ENCODE data around the gene WNT9B. TPM values are rescaled to one million over a fixed set of nuclear protein-coding genes. Genes with fewer than 3 reads are reported as not detected.

WNT9B gene
- total and polyA plus RNA-seq, 9 of the 15 experiments (the other 6 are each of a cell fraction or from before 2014, with no cell fraction given) = not detected

DNA sequence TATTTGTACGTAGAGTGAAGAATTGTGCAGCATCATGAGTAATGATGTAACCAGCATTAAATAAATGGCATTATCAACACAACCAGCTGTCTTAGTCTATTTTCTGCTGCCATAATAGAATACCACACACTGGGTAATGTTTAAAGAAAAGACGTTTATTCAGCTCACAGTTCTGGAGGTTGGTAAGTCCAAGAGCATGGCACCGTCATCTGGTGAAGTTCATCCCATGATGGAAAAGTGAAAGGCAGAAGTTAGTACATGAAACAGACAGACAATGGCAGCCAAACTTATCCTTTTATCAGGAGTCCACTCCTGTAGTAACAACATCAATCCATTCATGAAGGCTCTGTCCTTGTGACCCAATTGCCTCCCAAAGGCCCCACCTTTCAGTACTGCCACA, 65.2 kb downstream of the WNT9B start:
- DNase-seq (ENCODE audit: extremely low read depth in 1 of 4, low spot score in 3 of 4) = no peak
- H3K4me1 ChIP-seq (replicated peaks in 1 of 2; ENCODE audit: control insufficient read depth in 2 of 2, insufficient read depth in 2 of 2, low read length in 2 of 2) = no peaks in the 10 kb centered on the region; a peak in 1 of 5 replicates
- H3K9me3 ChIP-seq (replicated peaks; ENCODE audit: control insufficient read depth, insufficient read depth, low read depth, low read length) = no peaks in the 10 kb centered on the region
- 35% methylated on average over 3 of the region's 3 CpGs for WGBS (ENCODE audit: insufficient coverage, low coverage, missing lambda C conversion rate)
- no peaks in the 10 kb centered on the region for H4K20me1 ChIP-seq (replicated peaks; ENCODE audit: control insufficient read depth, insufficient read depth, low read length)
- no TSS peak for BruUV-seq (replicated peaks)
- no peaks in the 10 kb centered on the region for H3K9me1 ChIP-seq (ENCODE audit: control insufficient read depth, insufficient read depth, low read length)
- no peak overlapping the region for H3K9ac ChIP-seq (ENCODE audit: insufficient read depth in 1 of 2, low read depth in 2 of 2, low read length in 2 of 2)
- TF ChIP-seq, protein P1, sequence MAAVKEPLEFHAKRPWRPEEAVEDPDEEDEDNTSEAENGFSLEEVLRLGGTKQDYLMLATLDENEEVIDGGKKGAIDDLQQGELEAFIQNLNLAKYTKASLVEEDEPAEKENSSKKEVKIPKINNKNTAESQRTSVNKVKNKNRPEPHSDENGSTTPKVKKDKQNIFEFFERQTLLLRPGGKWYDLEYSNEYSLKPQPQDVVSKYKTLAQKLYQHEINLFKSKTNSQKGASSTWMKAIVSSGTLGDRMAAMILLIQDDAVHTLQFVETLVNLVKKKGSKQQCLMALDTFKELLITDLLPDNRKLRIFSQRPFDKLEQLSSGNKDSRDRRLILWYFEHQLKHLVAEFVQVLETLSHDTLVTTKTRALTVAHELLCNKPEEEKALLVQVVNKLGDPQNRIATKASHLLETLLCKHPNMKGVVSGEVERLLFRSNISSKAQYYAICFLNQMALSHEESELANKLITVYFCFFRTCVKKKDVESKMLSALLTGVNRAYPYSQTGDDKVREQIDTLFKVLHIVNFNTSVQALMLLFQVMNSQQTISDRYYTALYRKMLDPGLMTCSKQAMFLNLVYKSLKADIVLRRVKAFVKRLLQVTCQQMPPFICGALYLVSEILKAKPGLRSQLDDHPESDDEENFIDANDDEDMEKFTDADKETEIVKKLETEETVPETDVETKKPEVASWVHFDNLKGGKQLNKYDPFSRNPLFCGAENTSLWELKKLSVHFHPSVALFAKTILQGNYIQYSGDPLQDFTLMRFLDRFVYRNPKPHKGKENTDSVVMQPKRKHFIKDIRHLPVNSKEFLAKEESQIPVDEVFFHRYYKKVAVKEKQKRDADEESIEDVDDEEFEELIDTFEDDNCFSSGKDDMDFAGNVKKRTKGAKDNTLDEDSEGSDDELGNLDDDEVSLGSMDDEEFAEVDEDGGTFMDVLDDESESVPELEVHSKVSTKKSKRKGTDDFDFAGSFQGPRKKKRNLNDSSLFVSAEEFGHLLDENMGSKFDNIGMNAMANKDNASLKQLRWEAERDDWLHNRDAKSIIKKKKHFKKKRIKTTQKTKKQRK (IDR thresholded peaks at IDR 0.05; ENCODE audit: borderline replicate concordance, low read depth, low read length) = no peak
- TF ChIP-seq PHB2 (IDR thresholded peaks at IDR 0.05; ENCODE audit: low read depth) (no peak), CREB1 (IDR thresholded peaks at IDR 0.05) (no peak), CREB1 (CRISPR knock-in tag; IDR thresholded peaks at IDR 0.05) (no peak)
- TF ChIP-seq, protein P2, sequence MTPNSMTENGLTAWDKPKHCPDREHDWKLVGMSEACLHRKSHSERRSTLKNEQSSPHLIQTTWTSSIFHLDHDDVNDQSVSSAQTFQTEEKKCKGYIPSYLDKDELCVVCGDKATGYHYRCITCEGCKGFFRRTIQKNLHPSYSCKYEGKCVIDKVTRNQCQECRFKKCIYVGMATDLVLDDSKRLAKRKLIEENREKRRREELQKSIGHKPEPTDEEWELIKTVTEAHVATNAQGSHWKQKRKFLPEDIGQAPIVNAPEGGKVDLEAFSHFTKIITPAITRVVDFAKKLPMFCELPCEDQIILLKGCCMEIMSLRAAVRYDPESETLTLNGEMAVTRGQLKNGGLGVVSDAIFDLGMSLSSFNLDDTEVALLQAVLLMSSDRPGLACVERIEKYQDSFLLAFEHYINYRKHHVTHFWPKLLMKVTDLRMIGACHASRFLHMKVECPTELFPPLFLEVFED (CRISPR knock-in tag; conservative IDR thresholded peaks at IDR 0.05) = no peak
- TF ChIP-seq, protein P3, sequence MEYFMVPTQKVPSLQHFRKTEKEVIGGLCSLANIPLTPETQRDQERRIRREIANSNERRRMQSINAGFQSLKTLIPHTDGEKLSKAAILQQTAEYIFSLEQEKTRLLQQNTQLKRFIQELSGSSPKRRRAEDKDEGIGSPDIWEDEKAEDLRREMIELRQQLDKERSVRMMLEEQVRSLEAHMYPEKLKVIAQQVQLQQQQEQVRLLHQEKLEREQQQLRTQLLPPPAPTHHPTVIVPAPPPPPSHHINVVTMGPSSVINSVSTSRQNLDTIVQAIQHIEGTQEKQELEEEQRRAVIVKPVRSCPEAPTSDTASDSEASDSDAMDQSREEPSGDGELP (CRISPR knock-in tag; IDR thresholded peaks at IDR 0.05; ENCODE audit: borderline replicate concordance) = no peak
- TF ChIP-seq, protein P4, sequence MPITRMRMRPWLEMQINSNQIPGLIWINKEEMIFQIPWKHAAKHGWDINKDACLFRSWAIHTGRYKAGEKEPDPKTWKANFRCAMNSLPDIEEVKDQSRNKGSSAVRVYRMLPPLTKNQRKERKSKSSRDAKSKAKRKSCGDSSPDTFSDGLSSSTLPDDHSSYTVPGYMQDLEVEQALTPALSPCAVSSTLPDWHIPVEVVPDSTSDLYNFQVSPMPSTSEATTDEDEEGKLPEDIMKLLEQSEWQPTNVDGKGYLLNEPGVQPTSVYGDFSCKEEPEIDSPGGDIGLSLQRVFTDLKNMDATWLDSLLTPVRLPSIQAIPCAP (CRISPR knock-in tag; IDR thresholded peaks at IDR 0.05; ENCODE audit: borderline replicate concordance) = no peak
- TF ChIP-seq, protein P5, sequence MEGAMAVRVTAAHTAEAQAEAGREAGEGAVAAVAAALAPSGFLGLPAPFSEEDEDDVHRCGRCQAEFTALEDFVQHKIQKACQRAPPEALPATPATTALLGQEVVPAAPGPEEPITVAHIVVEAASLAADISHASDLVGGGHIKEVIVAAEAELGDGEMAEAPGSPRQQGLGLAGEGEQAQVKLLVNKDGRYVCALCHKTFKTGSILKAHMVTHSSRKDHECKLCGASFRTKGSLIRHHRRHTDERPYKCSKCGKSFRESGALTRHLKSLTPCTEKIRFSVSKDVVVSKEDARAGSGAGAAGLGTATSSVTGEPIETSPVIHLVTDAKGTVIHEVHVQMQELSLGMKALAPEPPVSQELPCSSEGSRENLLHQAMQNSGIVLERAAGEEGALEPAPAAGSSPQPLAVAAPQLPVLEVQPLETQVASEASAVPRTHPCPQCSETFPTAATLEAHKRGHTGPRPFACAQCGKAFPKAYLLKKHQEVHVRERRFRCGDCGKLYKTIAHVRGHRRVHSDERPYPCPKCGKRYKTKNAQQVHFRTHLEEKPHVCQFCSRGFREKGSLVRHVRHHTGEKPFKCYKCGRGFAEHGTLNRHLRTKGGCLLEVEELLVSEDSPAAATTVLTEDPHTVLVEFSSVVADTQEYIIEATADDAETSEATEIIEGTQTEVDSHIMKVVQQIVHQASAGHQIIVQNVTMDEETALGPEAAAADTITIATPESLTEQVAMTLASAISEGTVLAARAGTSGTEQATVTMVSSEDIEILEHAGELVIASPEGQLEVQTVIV (CRISPR knock-in tag; IDR thresholded peaks at IDR 0.05; ENCODE audit: borderline replicate concordance) = no peak
- no peak overlapping the region for H3K4me3 ChIP-seq
- no peak overlapping the region for H3K27ac ChIP-seq (ENCODE audit: extremely low read depth, low read depth, low read length)
- H3K36me3 ChIP-seq (ENCODE audit: control insufficient read depth, insufficient read depth, low read length) = no peaks in the 10 kb centered on the region
- H2AFZ ChIP-seq (ENCODE audit: low read depth, low read length) = no peak overlapping the region
- H3K27me3 ChIP-seq (ENCODE audit: control insufficient read depth in 2 of 2, insufficient read depth in 2 of 2, low read length in 2 of 2) = peaks cover 14 to 19% of the 10 kb centered on the region in 2 experiments; a peak in 3 of 5 replicates
- no peak overlapping the region for H3K4me2 ChIP-seq (ENCODE audit: insufficient read depth, low read length)
- FAIRE-seq = no peak
- in situ Hi-C loops (cut with MboI) = no loop called here
- CTCF ChIA-PET (ENCODE audit: low intra/inter-chr PET ratio) = no interaction called here
- intact Hi-C loops (cut with micrococcal nuclease) = no loop called here
- H3K79me2 ChIP-seq (ENCODE audit: control insufficient read depth, insufficient read depth, low read length) = no peaks in the 10 kb centered on the region
- no peak for ATAC-seq
- POLR2A ChIA-PET = interaction anchor here (0.7 kb wide), 1 partner anchor 27 kb away, joined by 3 read pairs; no protein-coding TSS in a partner anchor

Data from K562 (cell line).